ENCODE results near the gene SPATA2L.

Gene SPATA2L

GRCh38 chr16:89701425-89702406 lies at the start of gene SPATA2L:
Gene SPATA2L (minus strand): TSS chr16:89701705. CDS start chr16:89701232, 473 bp downstream.
- TF ChIP-seq GATA1 (IDR thresholded peaks at IDR 0.05; ENCODE audit: low read depth, low read length) (no peak), POLR2A (IDR thresholded peaks at IDR 0.05; ENCODE audit: low read length) (peak; percentile 41)
- peak; percentile 90 to 95 for DNase-seq

GRCh38 chr16:89749637-89750036 lies 48.1 kb upstream of the SPATA2L start:
- TF ChIP-seq GATA1 (IDR thresholded peaks at IDR 0.05; ENCODE audit: low read depth, low read length), result no peak
- TF ChIP-seq POLR2A (IDR thresholded peaks at IDR 0.05; ENCODE audit: low read length), result no peak
- DNase-seq, result no peak

GRCh38 chr16:89748921-89749320 lies 47.4 kb upstream of the SPATA2L start:
- DNase-seq, result no peak
- no peak for TF ChIP-seq GATA1 (IDR thresholded peaks at IDR 0.05; ENCODE audit: low read depth, low read length)
- TF ChIP-seq POLR2A (IDR thresholded peaks at IDR 0.05; ENCODE audit: low read length), result no peak

GRCh38 chr16:89748076-89748475 lies 46.6 kb upstream of the SPATA2L start:
- TF ChIP-seq GATA1 (IDR thresholded peaks at IDR 0.05; ENCODE audit: low read depth, low read length), result no peak
- no peak for TF ChIP-seq POLR2A (IDR thresholded peaks at IDR 0.05; ENCODE audit: low read length)
- no peak for DNase-seq

- no peak for DNase-seq
- no peak for TF ChIP-seq POLR2A (IDR thresholded peaks at IDR 0.05; ENCODE audit: low read length)
- no peak for TF ChIP-seq GATA1 (IDR thresholded peaks at IDR 0.05; ENCODE audit: low read depth, low read length)
Observed at GRCh38 chr16:89746043-89746442, 44.5 kb upstream of the SPATA2L start.

GRCh38 chr16:89744813-89745212 lies 43.3 kb upstream of the SPATA2L start:
- TF ChIP-seq GATA1 (IDR thresholded peaks at IDR 0.05; ENCODE audit: low read depth, low read length), result no peak
- TF ChIP-seq POLR2A (IDR thresholded peaks at IDR 0.05; ENCODE audit: low read length), result no peak
- DNase-seq, result no peak

- no peak for DNase-seq
- TF ChIP-seq GATA1 (IDR thresholded peaks at IDR 0.05; ENCODE audit: low read depth, low read length), result no peak
Observed at GRCh38 chr16:89742948-89743347, 41.4 kb upstream of the SPATA2L start.

GRCh38 chr16:89741342-89742014 lies 40.0 kb upstream of the SPATA2L start:
- no peak for TF ChIP-seq GATA1 (IDR thresholded peaks at IDR 0.05; ENCODE audit: low read depth, low read length)
- peak; percentile 22 for TF ChIP-seq POLR2A (IDR thresholded peaks at IDR 0.05; ENCODE audit: low read length)
- no peak for DNase-seq

GRCh38 chr16:89739383-89739782 lies 37.9 kb upstream of the SPATA2L start:
- TF ChIP-seq GATA1 (IDR thresholded peaks at IDR 0.05; ENCODE audit: low read depth, low read length), result no peak
- no peak for TF ChIP-seq POLR2A (IDR thresholded peaks at IDR 0.05; ENCODE audit: low read length)
- no peak for DNase-seq

- DNase-seq, result no peak
- TF ChIP-seq GATA1 (IDR thresholded peaks at IDR 0.05; ENCODE audit: low read depth, low read length), result no peak
- TF ChIP-seq POLR2A (IDR thresholded peaks at IDR 0.05; ENCODE audit: low read length), result no peak
Observed at GRCh38 chr16:89738538-89739317, 37.2 kb upstream of the SPATA2L start.

GRCh38 chr16:89738072-89738377 lies 36.5 kb upstream of the SPATA2L start:
- no peak for TF ChIP-seq POLR2A (IDR thresholded peaks at IDR 0.05; ENCODE audit: low read length)
- no peak for TF ChIP-seq GATA1 (IDR thresholded peaks at IDR 0.05; ENCODE audit: low read depth, low read length)
- no peak for DNase-seq

GRCh38 chr16:89737341-89738071 lies 36.0 kb upstream of the SPATA2L start:
- DNase-seq, result no peak
- no peak for TF ChIP-seq GATA1 (IDR thresholded peaks at IDR 0.05; ENCODE audit: low read depth, low read length)
- no peak for TF ChIP-seq POLR2A (IDR thresholded peaks at IDR 0.05; ENCODE audit: low read length)

- TF ChIP-seq GATA1 (IDR thresholded peaks at IDR 0.05; ENCODE audit: low read depth, low read length) (no peak), POLR2A (IDR thresholded peaks at IDR 0.05; ENCODE audit: low read length) (no peak)
- no peak for DNase-seq
Observed at GRCh38 chr16:89736554-89736953, 35.0 kb upstream of the SPATA2L start.

Data from erythroblast (primary cell).